GM19467 (cell line): ENCODE results near the gene LIPG.

Source experiments
- ATAC-seq: cut with Tn5 transposase; IDR thresholded peaks from one replicate; pipeline ENCODE4 v1.9.1; 2021; ENCODE audit warnings: mild to moderate bottlenecking, moderate library complexity; ENCODE audit not compliant: unreplicated experiment

The LIPG gene

DNA sequence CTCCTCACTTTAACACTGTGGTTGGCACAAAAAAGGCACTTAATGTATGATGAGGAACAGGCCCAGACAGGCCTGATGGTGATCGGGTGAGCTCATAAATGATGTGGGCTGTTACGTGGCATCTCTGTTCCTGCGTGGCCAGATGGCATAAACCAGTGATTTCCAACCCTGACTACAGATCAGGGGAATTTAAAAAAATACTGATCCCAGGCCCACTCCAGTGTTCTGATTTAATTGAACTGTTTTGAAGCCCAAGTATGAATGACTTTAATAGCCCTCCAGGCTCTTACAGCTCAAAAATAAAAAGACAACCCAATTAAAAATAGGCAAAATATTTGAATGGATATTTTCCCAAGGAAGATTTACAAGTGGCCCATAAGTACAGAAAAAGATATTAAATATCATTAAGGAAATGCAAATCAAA, 48.2 kb downstream of the LIPG start:
- ATAC-seq = no peak

DNA sequence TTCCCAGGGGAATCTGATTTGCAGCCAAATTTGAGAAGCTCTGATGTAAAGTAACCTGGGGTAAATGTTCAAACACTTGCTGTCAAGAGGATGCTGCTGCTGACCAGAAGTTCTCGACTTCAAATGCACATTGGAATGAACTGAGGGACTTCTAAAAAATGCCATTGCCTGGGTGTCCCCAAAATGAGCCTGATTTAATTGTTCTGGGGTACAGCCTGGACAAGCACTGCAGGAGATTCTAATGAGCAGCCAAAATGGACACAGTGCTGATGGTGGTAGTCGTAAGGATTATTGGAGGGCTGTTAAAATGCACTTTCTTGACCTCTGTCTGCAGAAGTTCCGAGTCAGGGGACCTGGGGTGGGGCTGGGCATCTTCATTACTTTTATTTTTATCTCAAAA, 49.5 kb downstream of the LIPG start:
- ATAC-seq = no peak

DNA sequence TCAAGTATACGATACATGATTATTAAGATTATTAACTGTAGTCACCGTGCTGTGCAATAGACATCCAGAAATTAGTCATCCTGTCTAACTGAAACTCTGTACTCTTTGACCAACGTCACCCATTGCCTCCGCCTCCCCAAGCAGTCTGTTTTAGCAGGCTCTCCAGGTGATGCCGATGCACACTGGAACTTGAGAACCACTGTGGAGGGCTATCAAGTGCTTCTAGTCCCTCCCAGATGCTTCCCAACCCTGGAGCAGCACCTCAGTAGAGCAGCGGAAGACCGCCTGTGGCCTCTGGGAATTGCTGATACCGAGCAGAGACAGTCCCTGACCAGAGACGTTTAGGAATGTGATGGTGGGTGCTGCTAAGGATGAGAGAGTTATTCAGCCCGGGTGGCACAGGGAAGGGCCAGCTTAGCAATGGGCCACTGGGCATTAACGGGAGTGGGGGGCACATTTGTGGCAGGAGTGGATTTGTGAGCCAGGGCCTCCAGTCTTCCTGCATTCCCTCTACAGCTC, 50.7 kb downstream of the LIPG start:
- ATAC-seq = peak; percentile 79

DNA sequence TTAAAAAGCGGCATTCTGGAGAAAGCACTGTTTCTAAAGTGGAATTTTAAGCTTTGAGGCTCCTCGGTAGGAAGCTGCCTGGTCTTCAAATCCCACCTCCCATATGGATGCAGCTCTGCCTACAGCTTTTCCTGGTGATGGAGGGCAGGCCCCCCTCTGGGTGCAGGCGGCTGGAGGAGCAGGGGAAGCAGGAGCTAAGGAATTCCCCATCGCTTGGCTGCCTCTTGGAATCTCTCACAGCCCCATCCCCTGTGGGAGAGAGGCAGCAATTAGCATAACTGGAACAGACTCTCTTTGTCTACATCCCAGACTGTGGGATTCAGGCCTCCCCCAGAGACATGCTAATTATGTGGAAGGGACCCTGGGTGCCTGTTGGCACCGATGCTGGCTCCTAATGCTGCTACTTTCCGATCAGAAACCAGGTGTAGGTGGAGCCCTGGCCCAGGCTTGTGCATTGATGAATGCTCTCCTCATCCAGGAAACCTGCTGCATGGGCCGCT, 51.3 kb downstream of the LIPG start:
- ATAC-seq = no peak

DNA sequence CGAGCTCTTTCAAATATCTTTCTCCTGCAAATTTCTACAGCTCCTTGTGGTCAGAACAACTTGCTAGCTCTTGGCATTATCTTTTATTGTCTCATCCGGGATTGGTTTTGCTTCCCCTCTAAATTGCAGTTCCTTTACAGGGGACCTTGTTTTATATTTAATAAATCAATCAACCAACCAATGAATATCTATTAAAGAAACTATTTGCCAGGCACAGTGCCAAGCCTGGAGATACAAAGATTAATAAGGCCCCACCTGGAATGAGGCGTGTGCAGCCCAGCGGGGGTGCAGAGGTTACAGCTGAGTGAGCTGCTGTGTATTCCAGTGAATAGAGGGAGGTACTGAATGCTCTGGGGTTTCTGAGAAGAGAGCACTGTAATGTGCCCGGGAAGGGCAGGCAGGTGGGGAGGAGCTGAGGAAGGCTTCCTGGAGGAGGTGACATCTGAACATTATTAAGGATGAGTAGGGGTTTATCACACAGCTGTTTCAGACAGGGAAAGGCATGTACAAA, 51.8 kb downstream of the LIPG start:
- ATAC-seq = no peak

DNA sequence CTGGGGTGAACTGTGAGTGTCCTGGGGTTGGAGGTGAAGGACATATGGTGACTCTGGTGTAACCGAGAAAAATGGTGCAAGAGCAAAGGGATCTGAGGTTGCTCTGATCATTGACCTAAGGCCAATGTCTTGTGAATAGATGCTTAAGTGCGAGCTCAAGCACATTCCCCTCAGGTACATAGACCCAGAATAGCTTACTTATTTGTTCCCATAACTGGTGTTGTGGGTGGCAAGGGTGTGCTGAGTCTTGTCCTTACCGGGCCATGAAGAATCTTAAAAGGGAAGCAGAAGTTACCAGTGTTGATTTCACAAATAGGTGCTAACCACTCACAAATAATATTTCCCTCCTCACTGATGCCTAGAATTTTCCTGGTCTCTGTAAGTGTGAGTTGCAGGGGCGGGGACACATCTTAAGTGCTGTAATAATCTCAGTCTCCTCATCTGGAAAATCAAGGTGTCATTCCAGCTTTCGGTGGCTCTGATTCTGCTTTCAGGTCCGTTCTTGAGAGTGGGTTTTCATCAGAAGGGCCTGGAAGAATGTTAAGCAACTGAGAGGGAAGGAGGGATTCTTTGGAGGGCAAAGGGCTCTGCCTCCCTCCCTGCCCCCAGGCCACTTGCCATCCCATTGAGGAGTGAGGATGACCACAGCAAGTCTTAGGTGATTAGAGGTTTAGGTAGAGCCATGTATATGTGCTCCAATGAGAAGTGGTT, 54.9 kb downstream of the LIPG start:
- no peak for ATAC-seq

DNA sequence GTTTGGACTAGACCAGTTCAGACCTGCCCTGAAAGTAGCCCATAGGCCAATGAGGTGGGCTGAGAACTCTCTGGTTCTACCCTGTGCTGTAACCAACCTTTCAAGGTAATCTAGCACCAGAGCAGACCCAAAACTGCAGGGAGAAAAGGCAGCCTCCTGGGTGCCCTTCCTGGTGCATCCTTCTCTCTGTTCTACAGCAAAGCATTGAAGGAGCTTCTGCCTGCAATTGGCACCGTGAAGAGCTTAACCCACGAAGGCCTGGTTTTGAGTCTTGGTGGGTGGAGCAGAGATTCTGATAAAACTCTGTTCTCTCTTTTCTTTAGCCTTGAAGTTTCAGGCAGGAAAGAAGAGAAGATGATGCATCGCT, 55.5 kb downstream of the LIPG start:
- no peak for ATAC-seq

DNA sequence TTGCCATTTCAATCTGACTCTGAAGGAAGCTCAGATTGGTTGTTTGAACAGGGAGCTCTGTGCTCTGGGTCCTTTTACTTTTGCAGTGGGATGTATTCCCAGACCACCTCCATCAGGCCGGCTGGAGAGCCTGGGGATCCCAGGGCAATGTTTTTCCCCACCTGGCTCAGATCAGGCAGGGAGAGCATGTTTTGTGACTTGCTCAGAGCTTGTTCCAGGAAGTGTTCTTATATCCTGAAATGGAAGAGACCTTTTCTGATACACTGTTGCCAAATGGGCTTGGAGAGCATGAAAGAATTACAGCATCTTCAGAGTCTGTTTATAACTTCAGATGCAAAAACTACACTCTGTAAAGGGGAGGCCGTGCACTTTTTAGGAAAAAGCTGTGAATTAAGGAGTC, 56.0 kb downstream of the LIPG start:
- ATAC-seq = no peak

DNA sequence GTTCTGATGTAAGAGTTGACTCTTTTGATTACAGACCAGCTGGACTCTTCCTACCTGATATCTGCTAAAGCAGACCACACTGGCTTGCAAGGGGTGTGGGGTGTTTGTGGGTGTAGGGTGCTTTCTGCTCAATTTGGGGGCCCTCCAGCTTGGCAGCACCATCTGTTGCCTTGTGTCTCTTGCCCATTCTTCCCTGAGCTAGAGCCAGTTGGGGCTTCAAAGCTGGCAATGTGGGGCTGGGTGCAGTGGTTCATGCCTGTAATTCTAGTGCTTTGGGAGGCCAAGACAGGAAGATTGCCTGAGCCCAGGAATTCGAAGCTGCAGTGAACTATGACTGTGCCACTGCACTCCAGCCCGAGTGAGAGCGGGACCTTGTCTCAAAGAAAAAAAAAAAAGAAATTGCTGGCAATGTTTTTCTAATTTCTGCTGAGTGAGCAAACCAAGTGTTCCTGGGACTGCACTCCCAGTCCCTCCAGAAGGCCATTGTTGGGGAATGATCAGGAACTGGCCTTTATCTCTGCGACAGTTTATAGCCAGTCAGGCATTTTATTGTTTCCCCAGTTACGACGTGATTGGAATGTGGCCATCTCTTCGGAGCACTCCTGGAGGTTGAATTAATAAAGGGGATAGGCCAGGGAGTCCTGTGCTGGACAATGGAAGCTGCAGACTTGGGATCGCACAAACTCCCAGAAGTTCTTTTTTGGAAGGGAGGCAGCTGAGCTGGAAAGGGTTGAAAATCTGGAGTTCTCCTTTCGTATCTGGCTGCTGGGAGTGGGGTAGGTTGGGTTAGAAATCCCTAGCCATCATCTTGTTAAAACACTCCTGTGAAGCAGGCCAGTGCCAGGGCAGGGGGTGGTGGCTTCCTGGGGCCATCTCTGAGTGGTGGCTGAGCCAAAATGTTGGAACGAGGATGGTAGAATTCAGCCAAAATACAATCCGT, 57.2 kb downstream of the LIPG start:
- ATAC-seq = no peak

DNA sequence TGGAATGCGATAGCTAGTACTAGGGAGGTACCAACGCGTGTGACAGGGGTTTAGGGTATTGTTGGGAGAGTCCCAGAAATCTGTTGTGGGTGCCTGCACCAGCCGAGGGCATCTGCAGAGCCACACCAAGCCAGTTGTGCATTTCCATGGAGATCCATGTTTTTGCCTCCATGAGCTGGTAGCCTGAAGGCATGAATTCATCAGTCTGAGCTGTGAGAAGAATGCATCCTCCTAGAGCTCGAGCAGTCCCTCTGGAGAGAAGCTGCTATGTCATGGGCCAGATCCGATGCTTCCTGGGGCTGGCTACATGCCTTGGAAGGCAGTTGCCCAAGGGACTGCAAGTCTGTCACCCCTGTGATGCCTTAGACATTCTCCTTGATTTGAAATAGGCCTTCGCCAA, 57.9 kb downstream of the LIPG start:
- no peak for ATAC-seq

DNA sequence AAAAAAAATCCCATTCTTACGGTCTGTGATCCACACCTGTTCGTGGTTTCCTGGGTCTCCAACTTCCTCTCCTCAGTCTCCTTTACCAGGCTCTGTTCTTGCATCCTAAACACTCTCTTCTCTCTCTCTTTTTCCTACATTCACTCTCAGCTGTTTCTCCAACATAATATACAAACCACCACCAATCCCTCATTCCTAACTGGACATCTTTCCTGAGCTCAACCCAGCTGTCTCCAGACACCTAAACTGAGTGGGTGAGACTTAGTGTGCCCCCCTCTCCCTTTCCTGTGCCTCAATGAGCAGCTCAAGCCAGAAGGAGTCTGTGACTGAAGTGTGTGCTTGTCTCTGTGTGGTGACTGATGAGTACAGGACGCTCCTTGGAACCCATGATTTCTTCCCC, 59.4 kb downstream of the LIPG start:
- no peak for ATAC-seq

DNA sequence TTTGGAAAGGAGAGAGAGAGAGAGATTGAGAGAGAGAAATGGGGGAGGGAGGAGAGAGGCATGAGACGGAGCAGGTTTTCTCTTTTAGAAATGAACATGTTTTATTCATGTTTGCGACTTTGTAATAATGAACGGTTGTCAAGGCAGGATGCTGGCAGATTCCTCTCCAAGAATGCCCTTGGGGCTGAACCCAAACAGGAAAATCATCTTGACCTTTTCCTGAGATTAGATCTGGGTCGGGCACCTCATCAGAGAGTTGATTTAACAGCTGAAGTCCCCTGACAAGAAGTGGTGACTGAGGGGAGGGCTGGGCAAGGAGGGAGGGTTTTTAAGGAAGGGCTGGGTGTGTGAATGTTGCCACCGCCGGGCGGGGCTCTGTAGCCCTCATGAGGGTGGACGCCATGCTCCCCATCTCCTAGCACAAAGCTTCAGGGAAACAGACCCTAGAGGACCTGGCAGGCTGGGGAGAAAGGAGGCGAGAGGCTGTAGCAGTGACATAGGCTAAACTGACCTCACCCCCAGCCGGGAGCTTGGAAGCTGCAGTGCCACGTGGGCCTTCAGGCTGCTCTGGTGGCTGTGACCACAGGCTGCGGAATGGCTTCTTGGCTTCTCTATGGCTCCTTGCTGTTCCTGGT, 60.0 kb downstream of the LIPG start:
- ATAC-seq = no peak

DNA sequence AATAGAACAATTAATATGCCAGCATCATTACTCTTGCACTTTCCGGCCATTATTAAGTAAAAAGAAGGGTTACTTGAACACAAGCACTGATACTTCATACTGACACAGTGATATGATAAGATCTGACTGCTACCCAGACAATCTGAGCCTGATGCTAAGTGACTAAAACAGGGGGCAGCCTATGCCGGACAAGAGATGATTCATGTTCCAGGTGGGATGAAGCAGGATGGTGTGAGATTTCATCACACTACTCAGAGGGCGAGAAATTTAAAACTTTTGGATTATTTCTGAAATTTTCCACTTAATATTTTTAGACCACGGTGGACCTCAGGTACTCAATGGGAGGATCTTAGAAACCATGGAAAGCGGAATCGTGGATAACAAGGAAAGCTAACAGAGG, 61.7 kb downstream of the LIPG start:
- no peak for ATAC-seq

DNA sequence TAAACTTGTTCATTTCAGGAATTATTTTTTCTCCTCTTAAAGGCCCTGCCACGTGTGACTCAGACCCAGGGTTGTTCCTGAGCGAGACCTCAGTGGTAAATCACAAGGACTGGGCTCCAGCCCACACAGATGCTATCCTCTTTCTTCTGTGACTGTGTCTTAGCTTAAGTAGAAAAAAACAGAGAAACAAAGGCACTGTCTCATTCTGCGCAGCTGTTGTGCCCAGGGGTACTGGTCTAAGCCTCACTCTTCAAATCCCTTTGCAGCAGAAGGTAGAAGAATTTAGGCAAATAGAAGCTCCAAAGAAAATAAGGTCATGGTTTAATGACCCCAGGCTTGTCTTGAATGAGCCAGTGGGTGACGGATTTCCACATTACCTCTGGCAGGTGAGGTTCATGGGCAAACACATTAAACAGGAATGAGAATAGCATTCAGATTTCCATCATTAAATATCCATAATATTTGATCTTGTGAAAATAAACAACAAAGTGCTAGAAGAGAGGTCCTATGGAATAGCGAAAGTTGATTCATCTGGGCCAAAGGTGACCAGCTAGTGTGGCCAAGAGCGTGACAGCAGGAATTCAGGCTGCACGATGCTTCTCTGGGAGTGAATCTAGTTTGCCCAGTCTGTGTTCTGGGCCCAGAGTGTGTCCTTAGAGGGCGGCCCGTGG, 63.3 kb downstream of the LIPG start:
- no peak for ATAC-seq

DNA sequence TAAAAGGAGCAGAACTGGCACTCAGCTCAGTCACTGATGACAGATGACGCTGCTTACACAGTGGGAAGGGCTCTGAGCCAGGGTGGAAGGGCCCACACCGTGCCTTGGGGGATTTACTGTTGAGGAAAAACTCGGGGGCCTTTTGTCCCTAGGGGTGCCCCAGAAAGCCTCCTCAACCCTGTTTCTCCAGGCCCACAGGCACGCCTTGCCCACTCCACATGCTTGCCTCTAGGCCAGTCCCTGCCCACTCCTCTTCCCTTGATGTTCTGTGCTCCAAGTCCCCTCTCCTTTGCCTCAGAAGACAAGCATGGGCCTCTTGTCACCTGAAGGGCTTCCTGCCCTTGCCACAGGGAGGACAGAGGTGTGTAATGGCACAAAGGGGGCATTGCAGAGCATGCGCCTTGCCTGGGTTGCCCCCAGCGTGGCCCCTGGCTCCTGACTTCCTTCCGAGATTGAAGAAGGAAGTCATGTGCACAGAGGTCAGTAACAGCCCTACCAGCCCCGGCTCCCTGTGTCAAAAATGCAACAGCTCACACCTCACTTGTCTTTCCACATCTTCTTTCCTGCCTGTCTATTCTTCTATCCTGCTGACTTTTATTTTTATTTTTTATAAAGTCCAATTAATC, 65.1 kb downstream of the LIPG start:
- ATAC-seq = no peak

DNA sequence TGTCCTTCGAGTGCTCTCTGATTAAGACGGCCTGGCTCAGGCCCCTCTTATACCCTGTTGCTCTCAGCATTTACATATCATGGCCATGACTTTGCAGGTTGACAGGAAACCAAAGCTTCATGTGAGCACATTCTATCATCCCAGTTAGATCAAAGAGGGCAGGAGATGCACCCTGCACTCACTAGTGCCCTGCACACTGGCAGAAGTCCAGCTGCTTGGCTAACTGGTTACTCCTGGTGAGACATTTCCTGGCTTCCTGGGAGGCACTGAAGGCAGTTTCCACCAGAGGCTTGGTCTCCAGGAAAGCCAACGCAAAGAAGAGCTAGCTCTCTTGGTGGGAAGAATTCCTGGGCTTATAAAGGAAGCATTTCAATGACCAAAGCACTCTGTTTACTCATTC, 66.3 kb downstream of the LIPG start:
- ATAC-seq = no peak

DNA sequence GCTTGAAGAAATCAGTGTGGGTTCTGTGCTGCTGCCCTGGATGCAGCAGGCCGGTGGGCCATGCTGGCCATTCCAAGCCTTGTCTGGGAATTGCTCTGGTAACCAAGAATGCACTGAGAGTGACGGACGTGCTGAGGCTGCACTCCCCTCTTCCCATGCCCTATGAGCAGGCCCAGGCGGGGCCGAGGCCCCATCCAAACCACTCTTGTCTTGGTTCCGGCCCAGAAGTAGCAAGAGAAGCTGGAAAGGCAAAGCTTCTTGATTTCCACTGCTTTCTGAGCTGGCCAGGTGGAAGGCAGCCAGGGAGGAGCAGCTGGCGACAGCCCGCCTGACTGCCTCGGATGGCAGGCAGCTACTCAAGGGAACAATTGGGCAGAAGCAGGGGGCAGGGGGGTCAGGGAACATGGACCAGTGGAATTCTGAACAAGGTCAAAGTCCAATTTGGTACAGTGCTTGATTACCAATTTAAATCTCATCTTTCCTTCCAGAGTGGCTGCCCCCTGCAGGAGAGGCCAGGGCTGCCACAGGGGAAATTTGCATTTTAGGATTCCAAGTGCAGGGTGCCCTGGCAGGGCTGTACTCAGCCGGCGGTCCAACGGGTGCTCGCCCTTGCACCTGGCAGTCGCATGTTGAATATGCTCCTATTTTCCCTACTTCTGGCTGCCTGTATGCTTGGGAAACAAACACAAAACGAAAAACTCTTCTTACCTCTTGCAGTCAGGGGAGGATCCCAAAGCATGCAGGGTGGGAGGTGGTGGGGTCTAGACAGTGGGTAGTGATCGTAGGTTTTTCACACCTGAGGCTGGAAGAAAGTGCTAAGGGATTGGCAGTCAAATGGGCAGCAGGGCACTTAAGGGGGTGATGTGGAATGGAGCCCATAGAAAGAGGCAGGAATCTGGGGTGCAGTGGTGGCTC, 67.3 kb downstream of the LIPG start:
- ATAC-seq = no peak

DNA sequence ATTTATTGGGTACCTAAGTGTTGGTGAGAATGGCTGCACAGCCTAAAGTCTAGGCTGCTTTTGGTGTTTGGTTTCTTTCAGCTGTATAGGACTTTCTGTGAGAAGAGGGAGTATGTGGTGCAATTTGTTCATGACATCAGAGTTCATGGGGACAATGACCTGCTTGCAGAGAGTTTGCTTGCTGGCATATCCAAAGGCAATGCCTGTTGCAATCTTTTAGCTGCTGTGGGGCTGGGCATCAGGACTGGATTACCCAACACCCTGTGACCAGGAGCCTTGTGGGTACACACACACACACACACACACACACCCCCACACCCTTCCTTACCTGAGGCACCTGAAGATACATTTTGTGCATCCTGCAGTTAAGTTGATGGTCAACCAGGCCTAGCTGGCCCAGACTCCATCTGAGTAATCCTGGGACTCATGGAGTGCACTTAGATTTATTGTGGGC, 68.4 kb downstream of the LIPG start:
- ATAC-seq = no peak
